Keratinocyte (primary cell): ENCODE measurements around the gene ARHGAP15. TPM values are rescaled to one million over a fixed set of nuclear protein-coding genes. Genes with fewer than 3 reads are reported as not detected.

Experiments used
- DNase-seq: peaks from one replicate; pipeline ENCODE4 v3.0.0-alpha.2; 2011; ENCODE audit warnings: low read depth, missing footprints, low spot score
- FAIRE-seq: peaks from 2 replicates; lab custom pipeline; 2011; peaks lifted over from hg19 to GRCh38; lab: Jason Lieb, UNC
- H2AFZ ChIP-seq: 2 replicates; pipeline ENCODE4 v1.6.0; 2012; ENCODE audit warnings: low read length, control low read depth, inconsistent platforms; ENCODE audit not compliant: control insufficient read depth
- H3K27ac ChIP-seq: 2 replicates; pipeline ENCODE4 v1.5.1; 2011; ENCODE audit warnings: low read length; ENCODE audit not compliant: control insufficient read depth, insufficient read depth
- H3K27me3 ChIP-seq: 3 replicates; pipeline ENCODE4 v1.6.0; 2011; ENCODE audit warnings: low read length; ENCODE audit not compliant: control insufficient read depth, insufficient read depth; ENCODE audit errors: extremely low read depth
- H3K36me3 ChIP-seq, 2 experiments: 2 replicates in 1 of 2; 3 replicates in 1 of 2; pipeline ENCODE4 v1.5.1; 2011; ENCODE audit warnings: low read length in 2 of 2, mild to moderate bottlenecking in 1 of 2; ENCODE audit not compliant: control insufficient read depth in 2 of 2, insufficient read depth in 2 of 2; ENCODE audit errors: extremely low read depth in 1 of 2
- H3K4me1 ChIP-seq: 3 replicates; pipeline ENCODE4 v1.5.1; 2011; ENCODE audit warnings: low read length; ENCODE audit not compliant: control insufficient read depth, insufficient read depth; ENCODE audit errors: extremely low read depth
- H3K4me2 ChIP-seq: 3 replicates; pipeline ENCODE4 v1.6.0; 2011; ENCODE audit warnings: low read depth, low read length; ENCODE audit not compliant: control insufficient read depth, insufficient read depth; ENCODE audit errors: extremely low read depth
- H3K4me3 ChIP-seq, 3 experiments: fragments of 200-600 bp in 1 of 3; sonication (generic) in 1 of 3; 2 replicates in 2 of 3; 3 replicates in 1 of 3; pipeline ENCODE4 v1.5.1; 2011 to 2016; ENCODE audit warnings: low read length in 3 of 3, mild to moderate bottlenecking in 3 of 3, control low read depth in 2 of 3, inconsistent platforms in 1 of 3, low read depth in 1 of 3, mixed read lengths in 1 of 3, mixed run types in 1 of 3, moderate library complexity in 1 of 3; ENCODE audit not compliant: control insufficient read depth in 2 of 3, insufficient read depth in 2 of 3; ENCODE audit errors: extremely low read depth in 1 of 3
- H3K79me2 ChIP-seq: 2 replicates; pipeline ENCODE4 v1.6.0; 2012; ENCODE audit warnings: low read length; ENCODE audit not compliant: control insufficient read depth, insufficient read depth
- H3K9ac ChIP-seq: 3 replicates; pipeline ENCODE4 v1.6.0; 2011; ENCODE audit warnings: low read length; ENCODE audit not compliant: control insufficient read depth, insufficient read depth; ENCODE audit errors: extremely low read depth
- H3K9me1 ChIP-seq: 3 replicates; pipeline ENCODE4 v1.6.0; 2011; ENCODE audit warnings: low read length; ENCODE audit not compliant: control insufficient read depth, insufficient read depth; ENCODE audit errors: extremely low read depth
- H3K9me3 ChIP-seq: 2 replicates; pipeline ENCODE4 v1.5.1; 2012; ENCODE audit warnings: low read depth, low read length; ENCODE audit not compliant: control insufficient read depth
- H4K20me1 ChIP-seq: 3 replicates; pipeline ENCODE4 v1.6.0; 2011; ENCODE audit warnings: low read length; ENCODE audit not compliant: control insufficient read depth, insufficient read depth; ENCODE audit errors: extremely low read depth
- CTCF ChIP-seq, 3 experiments: IDR thresholded peaks in 1 of 3; conservative IDR thresholded peaks in 1 of 3; optimal IDR thresholded peaks in 1 of 3; 2 replicates in 2 of 3; 3 replicates in 1 of 3; pipeline versions ENCODE3 to v1.5.1; 2011; ENCODE audit warnings: low read length in 3 of 3, mild to moderate bottlenecking in 3 of 3, moderate library complexity in 2 of 3, control low read depth in 1 of 3, inconsistent platforms in 1 of 3; ENCODE audit not compliant: insufficient read depth in 2 of 3; ENCODE audit errors: extremely low read depth in 1 of 3
- EZH2 ChIP-seq: IDR thresholded peaks from one replicate; pipeline ENCODE4 v1.6.1; 2012; ENCODE audit warnings: inconsistent platforms, mild to moderate bottlenecking, low read length, moderate library complexity
- dilution Hi-C: fragments of 300-500 bp; cut with MboI; formaldehyde crosslinking; loops from one replicate; pipeline ENCODE4 v1.7.0; 2020; ENCODE audit warnings: low sequenced_read_pairs; ENCODE audit not compliant: extremely low pct_ligation_motif_present
- polyA plus RNA-seq, 5 experiments: library from polyadenylated mRNA; depleted of rRNA in 3 of 5; stranded (reverse) in 3 of 5; stranded (forward) in 1 of 5; unstranded in 1 of 5; fragments of >200 nt; gene quantifications; 1 replicate in 1 of 5; 2 replicates in 3 of 5; 3 replicates in 1 of 5; pipeline versions ENCODE4 v1.2.1 to v1.2.3, GENCODE V29; 2011 to 2012; ENCODE audit warnings: missing spikeins in 2 of 5, low read depth in 1 of 5, low replicate concordance in 1 of 5

Gene ARHGAP15
- polyA plus RNA-seq, 1 donor (not counting 4 experiments of a cell fraction or from before 2014, with no cell fraction given) = not detected

DNA sequence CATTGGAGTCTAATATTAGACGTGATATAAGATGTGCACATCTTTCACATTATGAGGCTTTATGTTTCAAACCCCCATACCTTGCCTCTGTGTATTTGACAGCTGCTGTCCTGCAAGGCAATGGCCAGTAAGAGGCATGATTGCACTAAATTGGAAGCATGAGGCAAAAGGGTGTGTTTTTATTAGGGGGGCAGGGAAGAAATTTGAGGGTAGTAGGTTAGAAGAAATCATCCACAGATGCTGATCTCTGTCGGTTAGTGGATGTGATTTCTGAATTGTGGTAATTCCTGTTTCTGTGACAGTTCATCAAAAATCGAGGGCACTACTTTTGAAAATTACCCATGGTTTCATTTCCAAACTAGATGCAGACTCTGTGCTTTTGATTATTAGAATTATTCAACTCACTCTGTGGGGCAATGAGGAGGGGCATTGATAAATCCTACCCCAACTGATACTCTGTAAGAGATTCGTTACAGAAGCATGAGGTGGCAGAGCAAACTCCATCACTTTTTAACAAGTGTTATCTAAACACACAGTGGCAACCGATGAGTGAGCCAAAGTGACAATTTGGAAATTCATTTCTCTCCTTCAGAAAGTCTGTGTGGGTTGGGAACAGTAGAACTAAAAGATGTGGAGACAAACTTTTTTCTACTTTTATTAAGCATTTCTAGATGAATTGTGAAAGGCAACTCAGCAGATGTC lies 453.0 kb downstream of the ARHGAP15 start:
- Histone ChIP-seq H2AFZ (no peak overlapping the region), H4K20me1 (no peaks in the 10 kb centered on the region), H3K36me3 (no peaks in the 10 kb centered on the region), H3K27ac (no peak overlapping the region), H3K4me1 (no peaks in the 10 kb centered on the region), H3K9me1 (no peaks in the 10 kb centered on the region), H3K79me2 (no peaks in the 10 kb centered on the region), H3K27me3 (no peaks in the 10 kb centered on the region), H3K4me2 (no peak overlapping the region), H3K9me3 (no peaks in the 10 kb centered on the region), H3K9ac (no peak overlapping the region), H3K4me3 (no peak overlapping the region)
- dilution Hi-C loops = no loop called here
- TF ChIP-seq EZH2 = no peak
- peak in 1 of 3 experiments; percentile 12 for TF ChIP-seq CTCF (optimal IDR thresholded peaks at IDR 0.05 in 1 of 3, IDR thresholded peaks at IDR 0.05 in 1 of 3, conservative IDR thresholded peaks at IDR 0.05 in 1 of 3; ENCODE audit: extremely low read depth in 1 of 3, insufficient read depth in 2 of 3, low read length in 3 of 3)
- DNase-seq = no peak
- no peak for FAIRE-seq

GRCh38 chr2:143584936-143585335 lies 455.7 kb downstream of the ARHGAP15 start:
- no peak overlapping the region for H3K9ac ChIP-seq
- dilution Hi-C loops = no loop called here
- no peak overlapping the region for H3K4me3 ChIP-seq
- FAIRE-seq (no peak), DNase-seq (no peak)
- H3K4me1 ChIP-seq = no peaks in the 10 kb centered on the region
- TF ChIP-seq EZH2 (no peak), CTCF (optimal IDR thresholded peaks at IDR 0.05 in 1 of 3, IDR thresholded peaks at IDR 0.05 in 1 of 3, conservative IDR thresholded peaks at IDR 0.05 in 1 of 3; ENCODE audit: extremely low read depth in 1 of 3, insufficient read depth in 2 of 3, low read length in 3 of 3) (no peak)
- H3K27me3 ChIP-seq = no peaks in the 10 kb centered on the region
- no peaks in the 10 kb centered on the region for H3K9me3 ChIP-seq
- no peak overlapping the region for H3K4me2 ChIP-seq
- H3K36me3 ChIP-seq = no peaks in the 10 kb centered on the region
- no peaks in the 10 kb centered on the region for H3K9me1 ChIP-seq
- no peaks in the 10 kb centered on the region for H3K79me2 ChIP-seq
- H2AFZ ChIP-seq = no peak overlapping the region
- no peak overlapping the region for H3K27ac ChIP-seq
- H4K20me1 ChIP-seq = no peaks in the 10 kb centered on the region
